ENCODE data around the gene SPIRE1. TPM values are rescaled to one million over a fixed set of nuclear protein-coding genes. Genes with fewer than 3 reads are reported as not detected.

Gene SPIRE1
- total RNA-seq, 1 experiment from 2014 or later, result 26.1 TPM

DNA sequence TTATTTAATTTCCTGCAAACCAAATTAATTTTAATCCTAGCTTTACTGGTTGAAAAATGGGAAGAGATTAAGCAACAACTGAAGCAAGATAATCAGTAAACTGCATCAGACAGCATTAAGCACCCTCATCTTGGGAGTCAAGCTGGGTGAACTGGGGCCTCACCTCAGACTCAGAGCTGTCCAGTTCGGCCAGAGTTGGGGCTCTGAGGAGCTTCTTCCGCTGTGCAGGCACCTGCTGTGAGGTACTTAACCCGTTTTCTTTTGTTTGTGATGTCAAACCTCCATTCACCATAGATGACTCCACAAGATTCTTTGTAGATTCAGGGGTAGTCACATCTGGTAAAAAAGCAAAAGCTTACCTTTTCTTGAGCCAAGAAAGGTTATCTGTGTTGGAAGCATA, 178.4 kb downstream of the SPIRE1 start:
- H4K20me1 ChIP-seq (ENCODE audit: insufficient read depth), result no peaks in the 10 kb centered on the region
- no peaks in the 10 kb centered on the region for H3K9me3 ChIP-seq (ENCODE audit: insufficient read depth, low read depth)
- ChIA-PET CTCF (no interaction called here), POLR2A (ENCODE audit: unreplicated experiment) (no interaction called here)
- intact Hi-C loops (cut with micrococcal nuclease; ENCODE audit: unreplicated experiment), result no loop called here
- H3K27ac ChIP-seq, result no peak overlapping the region
- TF ChIP-seq CTCF (conservative IDR thresholded peaks at IDR 0.05) (no peak), EZH2 (IDR thresholded peaks at IDR 0.05; ENCODE audit: low read depth) (no peak)
- no peak overlapping the region for H2AFZ ChIP-seq
- H3K36me3 ChIP-seq (ENCODE audit: low read depth), result no peaks in the 10 kb centered on the region
- BruUV-seq (replicated peaks), result no TSS peak
- no peak overlapping the region for H3K4me2 ChIP-seq
- H3K4me3 ChIP-seq, result no peak overlapping the region
- no peaks in the 10 kb centered on the region for H3K79me2 ChIP-seq (ENCODE audit: low read depth)
- H3K9me2 ChIP-seq (ENCODE audit: insufficient read depth), result no peaks in the 10 kb centered on the region
- no peaks in the 10 kb centered on the region for H3K4me1 ChIP-seq (replicated peaks; ENCODE audit: insufficient read depth)
- H3K27me3 ChIP-seq (ENCODE audit: insufficient read depth, low read depth), result no peaks in the 10 kb centered on the region
- peaks cover 3% of the 10 kb centered on the region; the same call in 1 of the 2 replicates for H3F3A ChIP-seq (ENCODE audit: insufficient read depth, low read depth)
- DNase-seq, result no peak

DNA sequence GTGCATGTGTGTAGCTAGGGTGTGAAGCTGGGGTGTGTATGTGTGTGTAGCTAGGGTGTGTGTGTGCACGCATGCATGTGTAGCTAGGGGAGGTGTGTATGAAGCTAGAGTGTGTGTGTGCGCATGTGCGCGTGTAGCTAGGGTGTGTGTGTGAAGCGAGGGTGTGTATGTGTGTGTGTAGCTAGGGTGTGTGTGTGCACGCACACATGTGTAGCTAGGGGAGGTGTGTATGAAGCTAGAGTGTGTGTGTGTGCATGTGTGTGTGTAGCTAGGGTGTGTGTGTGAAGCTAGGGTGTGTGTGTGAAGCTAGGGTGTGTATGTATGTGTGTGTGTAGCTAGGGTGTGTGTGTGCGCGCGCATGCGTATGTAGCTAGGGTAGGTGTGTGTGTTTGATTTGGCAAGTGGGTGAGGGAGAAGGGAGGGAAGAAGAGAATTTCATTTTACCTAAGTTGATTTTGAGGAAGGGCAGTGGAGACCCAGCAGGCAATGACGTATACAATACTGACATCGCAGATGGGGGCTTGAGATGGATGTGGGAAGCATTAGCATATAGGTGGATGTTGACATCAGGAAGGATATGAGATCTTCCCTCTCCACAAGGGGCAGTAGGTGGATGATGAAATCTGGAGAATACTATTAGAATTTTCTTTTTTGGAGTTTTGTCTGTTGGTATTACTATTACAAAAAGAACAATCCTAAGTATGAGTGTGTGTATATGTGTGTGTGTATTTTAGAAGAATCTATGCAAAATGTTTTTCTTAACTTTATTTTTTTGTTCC, 179.4 kb downstream of the SPIRE1 start:
- no peak overlapping the region for H2AFZ ChIP-seq
- H3K4me1 ChIP-seq (replicated peaks; ENCODE audit: insufficient read depth), result no peaks in the 10 kb centered on the region
- no peak for DNase-seq
- H3K4me3 ChIP-seq, result no peak overlapping the region
- no peak overlapping the region for H3K27ac ChIP-seq
- CTCF ChIA-PET, result no interaction called here
- peaks cover 3% of the 10 kb centered on the region; the same call in 1 of the 2 replicates for H3F3A ChIP-seq (ENCODE audit: insufficient read depth, low read depth)
- H3K79me2 ChIP-seq (ENCODE audit: low read depth), result no peaks in the 10 kb centered on the region
- no peaks in the 10 kb centered on the region for H4K20me1 ChIP-seq (ENCODE audit: insufficient read depth)
- H3K36me3 ChIP-seq (ENCODE audit: low read depth), result no peaks in the 10 kb centered on the region
- H3K4me2 ChIP-seq, result no peak overlapping the region
- no peak for TF ChIP-seq EZH2 (IDR thresholded peaks at IDR 0.05; ENCODE audit: low read depth)
- no peak for TF ChIP-seq CTCF (conservative IDR thresholded peaks at IDR 0.05)
- BruUV-seq (replicated peaks), result no TSS peak
- H3K9me3 ChIP-seq (ENCODE audit: insufficient read depth, low read depth), result no peaks in the 10 kb centered on the region
- POLR2A ChIA-PET (ENCODE audit: unreplicated experiment), result no interaction called here
- no peaks in the 10 kb centered on the region; the same call in 1 of the 2 replicates for H3K9me2 ChIP-seq (ENCODE audit: insufficient read depth)
- no peaks in the 10 kb centered on the region for H3K27me3 ChIP-seq (ENCODE audit: insufficient read depth, low read depth)
- intact Hi-C loops (cut with micrococcal nuclease; ENCODE audit: unreplicated experiment), result no loop called here

GRCh38 chr18:12477606-12478005, 180.3 kb downstream of the SPIRE1 start:
- POLR2A ChIA-PET (ENCODE audit: unreplicated experiment), result interaction anchor here (0.6 kb wide), 1 partner anchor 58 kb away, joined by 10 read pairs; no protein-coding TSS in a partner anchor
- no TSS peak for BruUV-seq (replicated peaks)
- H3K4me3 ChIP-seq, result no peak overlapping the region

More at GRCh38 chr18:12477606-12478005, 180.3 kb downstream of the SPIRE1 start:
- no peaks in the 10 kb centered on the region for H3K4me1 ChIP-seq (replicated peaks; ENCODE audit: insufficient read depth)
- H3K27me3 ChIP-seq (ENCODE audit: insufficient read depth, low read depth), result no peaks in the 10 kb centered on the region
- no peak overlapping the region for H3K27ac ChIP-seq
- CTCF ChIA-PET, result no interaction called here
- H2AFZ ChIP-seq, result no peak overlapping the region
- no peaks in the 10 kb centered on the region for H3K9me3 ChIP-seq (ENCODE audit: insufficient read depth, low read depth)
- H3K79me2 ChIP-seq (ENCODE audit: low read depth), result no peaks in the 10 kb centered on the region
- TF ChIP-seq EZH2 (IDR thresholded peaks at IDR 0.05; ENCODE audit: low read depth), result no peak
- intact Hi-C loops (cut with micrococcal nuclease; ENCODE audit: unreplicated experiment), result no loop called here
- no peaks in the 10 kb centered on the region for H4K20me1 ChIP-seq (ENCODE audit: insufficient read depth)
- H3K9me2 ChIP-seq (ENCODE audit: insufficient read depth), result no peaks in the 10 kb centered on the region; the same call in 1 of the 2 replicates
- peaks cover 3% of the 10 kb centered on the region; the same call in 1 of the 2 replicates for H3F3A ChIP-seq (ENCODE audit: insufficient read depth, low read depth)
- DNase-seq, result no peak
- H3K36me3 ChIP-seq (ENCODE audit: low read depth), result no peaks in the 10 kb centered on the region
- H3K4me2 ChIP-seq, result no peak overlapping the region

Data from PC-9 (cell line).